GM19463 (cell line): ENCODE data around the gene CARNS1.
"Not testable (repeated sequence)": the region's sequence is repeated elsewhere in the genome, so short reads cannot be mapped to it uniquely, and the experiment has no call there.

ENCODE experiments used
- ATAC-seq: cut with Tn5 transposase; IDR thresholded peaks from one replicate; pipeline ENCODE4 v1.9.1; 2021; ENCODE audit warnings: mild to moderate bottlenecking, moderate library complexity; ENCODE audit not compliant: unreplicated experiment

CARNS1 gene

GRCh38 chr11:67396587-67397389 is 18.7 kb upstream of the CARNS1 start:
- no peak for ATAC-seq

GRCh38 chr11:67397536-67397935 is 17.9 kb upstream of the CARNS1 start:
- ATAC-seq, result no peak

- ATAC-seq, result no peak
Measured at GRCh38 chr11:67397986-67398660, 17.4 kb upstream of the CARNS1 start.

GRCh38 chr11:67398661-67399563 is 16.6 kb upstream of the CARNS1 start:
- no peak for ATAC-seq

GRCh38 chr11:67400251-67400941 is 15.1 kb upstream of the CARNS1 start:
- no peak for ATAC-seq

GRCh38 chr11:67400942-67401494 is 14.5 kb upstream of the CARNS1 start:
- no peak for ATAC-seq

- peak; percentile 64 for ATAC-seq
Measured at GRCh38 chr11:67401495-67402191, 13.8 kb upstream of the CARNS1 start, which contains the start of gene PPP1CA. TSS of gene PPP1CA (minus strand) at chr11:67401858. CDS start at chr11:67401782, 76 bp downstream.

GRCh38 chr11:67402192-67402839 is 13.2 kb upstream of the CARNS1 start:
- not testable (repeated sequence) for ATAC-seq

GRCh38 chr11:67403085-67403484 is 12.4 kb upstream of the CARNS1 start:
- not testable (repeated sequence) for ATAC-seq

- no peak for ATAC-seq
Measured at GRCh38 chr11:67404515-67405195, 10.8 kb upstream of the CARNS1 start.

GRCh38 chr11:67405196-67405567 is 10.3 kb upstream of the CARNS1 start:
- no peak for ATAC-seq

- no peak for ATAC-seq
Measured at GRCh38 chr11:67405688-67406339, 9.7 kb upstream of the CARNS1 start.

- ATAC-seq, result no peak
Measured at GRCh38 chr11:67406420-67406968, 9.0 kb upstream of the CARNS1 start.

- ATAC-seq, result no peak
Measured at GRCh38 chr11:67406969-67407687, 8.3 kb upstream of the CARNS1 start.

GRCh38 chr11:67407688-67408163 is 7.8 kb upstream of the CARNS1 start:
- ATAC-seq, result no peak

- no peak for ATAC-seq
Measured at GRCh38 chr11:67408437-67409200, 6.9 kb upstream of the CARNS1 start.
